WTC11 (cell line): Measurements from ENCODE around the gene SAMD1. TPM values are rescaled to one million over a fixed set of nuclear protein-coding genes. Genes with fewer than 3 reads are reported as not detected.

Experiments
- ATAC-seq: fragments of 200-7000 bp; cut with Tn5 transposase; 2 replicates; pipeline ENCODE4 v1.10.0; 2021; ENCODE audit warnings: mild to moderate bottlenecking, moderate library complexity
- CTCF ChIA-PET: fragments of 300-600 bp; sonication (Branson Sonifier 250); formaldehyde crosslinking; loops from one replicate; lab custom pipeline; 2021; ENCODE audit warnings: antibody characterized with exemption; lab: Charles Lee
- POLR2A ChIA-PET: fragments of 350-600 bp; sonication (Branson Sonifier 250); formaldehyde crosslinking; loops from one replicate; lab custom pipeline; 2021; ENCODE audit warnings: antibody characterized with exemption; lab: Charles Lee
- DNase-seq: peaks from one replicate; pipeline ENCODE4 v3.0.0; 2021; ENCODE audit warnings: low spot score
- H3K27ac Mint-ChIP-seq: 2 replicates; pipeline ENCODE4 v1.8.0; 2021; ENCODE audit warnings: mixed read lengths
- H3K27me3 Mint-ChIP-seq: 2 replicates; pipeline ENCODE4 v1.8.0; 2021; ENCODE audit warnings: low read depth, mild to moderate bottlenecking, moderate library complexity, mixed read lengths
- H3K36me3 Mint-ChIP-seq: 2 replicates; pipeline ENCODE4 v1.8.0; 2021; ENCODE audit warnings: mixed read lengths
- H3K4me1 Mint-ChIP-seq: 2 replicates; pipeline ENCODE4 v1.8.0; 2022; ENCODE audit warnings: mixed read lengths
- H3K4me3 Mint-ChIP-seq: 2 replicates; pipeline ENCODE4 v1.8.0; 2021; ENCODE audit warnings: mild to moderate bottlenecking, moderate library complexity, mixed read lengths
- H3K9me3 Mint-ChIP-seq: 2 replicates; pipeline ENCODE4 v1.8.0; 2021; ENCODE audit warnings: mixed read lengths
- ATF6 ChIP-seq: sonication (generic); formaldehyde crosslinking; IDR thresholded peaks from 2 replicates; pipeline ENCODE4 v1.8.1; 2023; ENCODE audit warnings: mild to moderate bottlenecking, missing genetic modification reagents
- CTCF ChIP-seq: fragments of 200-600 bp; IDR thresholded peaks from 2 replicates; pipeline ENCODE4 v1.8.0; 2022; ENCODE audit warnings: antibody characterized with exemption
- FOXP1 ChIP-seq: sonication (generic); formaldehyde crosslinking; IDR thresholded peaks from 2 replicates; pipeline ENCODE4 v1.8.0; 2022; ENCODE audit warnings: missing genetic modification reagents, mild to moderate bottlenecking, moderate library complexity, borderline replicate concordance
- HMGA2 ChIP-seq: fragments of 250-450 bp; sonication (Bioruptor Pico); IDR thresholded peaks from 2 replicates; pipeline ENCODE4 v1.4.0; 2021; ENCODE audit warnings: mild to moderate bottlenecking, moderate library complexity
- IRF2 ChIP-seq: sonication (generic); formaldehyde crosslinking; IDR thresholded peaks from 2 replicates; pipeline ENCODE4 v1.8.0; 2022; ENCODE audit warnings: low read depth, missing genetic modification reagents, borderline replicate concordance
- MXD4 ChIP-seq: fragments of 250-450 bp; sonication (Bioruptor Pico); IDR thresholded peaks from 2 replicates; pipeline ENCODE4 v1.8.0; 2021; ENCODE audit warnings: mild to moderate bottlenecking, moderate library complexity, borderline replicate concordance
- MYBL2 ChIP-seq: sonication (generic); formaldehyde crosslinking; IDR thresholded peaks from 2 replicates; pipeline ENCODE4 v1.8.1; 2023; ENCODE audit warnings: mild to moderate bottlenecking, moderate library complexity, missing genetic modification reagents
- PRDM15 ChIP-seq: sonication (generic); formaldehyde crosslinking; IDR thresholded peaks from 2 replicates; pipeline ENCODE4 v1.8.0; 2022; ENCODE audit warnings: missing genetic modification reagents
- ZNF219 ChIP-seq: sonication (generic); formaldehyde crosslinking; IDR thresholded peaks from 2 replicates; pipeline ENCODE4 v1.8.0; 2023; ENCODE audit warnings: missing genetic modification reagents, mild to moderate bottlenecking, borderline replicate concordance
- total RNA-seq: library from RNA; stranded (reverse); gene quantifications from 3 replicates; pipeline ENCODE4 v1.2.3, GENCODE V29; 2021
- TF ChIP-seq, protein P1 (sequence below): fragments of 250-450 bp; sonication (Bioruptor Pico); IDR thresholded peaks from 2 replicates; pipeline ENCODE4 v1.9.0; 2021; ENCODE audit warnings: mild to moderate bottlenecking

SAMD1 gene
- total RNA-seq, 1 experiment from 2014 or later = 116 TPM

DNA sequence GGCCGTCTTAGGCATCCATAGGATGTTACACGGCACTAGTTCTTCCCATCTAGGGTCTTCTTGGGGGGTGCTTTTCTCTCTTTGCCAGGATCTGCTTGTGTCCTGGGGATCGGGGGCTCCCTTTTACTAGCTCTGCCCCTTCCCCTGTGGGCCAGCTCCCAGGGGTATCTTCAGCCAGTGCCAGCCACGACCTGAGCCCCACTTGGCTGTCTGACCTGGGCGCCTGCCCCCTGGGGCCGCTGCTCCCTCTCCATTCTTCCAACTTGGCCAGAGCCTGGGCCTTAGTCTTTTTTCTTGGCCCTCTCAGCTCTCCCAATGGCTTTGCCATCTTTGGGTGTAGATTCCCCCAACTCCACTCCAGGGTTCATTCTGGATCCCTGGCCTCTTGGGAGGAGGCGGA lies 23.9 kb upstream of the SAMD1 start (continued):
- TF ChIP-seq PRDM15 (CRISPR knock-in tag) = no peak
- TF ChIP-seq HMGA2 (CRISPR knock-in tag) = no peak
- TF ChIP-seq, protein P1, sequence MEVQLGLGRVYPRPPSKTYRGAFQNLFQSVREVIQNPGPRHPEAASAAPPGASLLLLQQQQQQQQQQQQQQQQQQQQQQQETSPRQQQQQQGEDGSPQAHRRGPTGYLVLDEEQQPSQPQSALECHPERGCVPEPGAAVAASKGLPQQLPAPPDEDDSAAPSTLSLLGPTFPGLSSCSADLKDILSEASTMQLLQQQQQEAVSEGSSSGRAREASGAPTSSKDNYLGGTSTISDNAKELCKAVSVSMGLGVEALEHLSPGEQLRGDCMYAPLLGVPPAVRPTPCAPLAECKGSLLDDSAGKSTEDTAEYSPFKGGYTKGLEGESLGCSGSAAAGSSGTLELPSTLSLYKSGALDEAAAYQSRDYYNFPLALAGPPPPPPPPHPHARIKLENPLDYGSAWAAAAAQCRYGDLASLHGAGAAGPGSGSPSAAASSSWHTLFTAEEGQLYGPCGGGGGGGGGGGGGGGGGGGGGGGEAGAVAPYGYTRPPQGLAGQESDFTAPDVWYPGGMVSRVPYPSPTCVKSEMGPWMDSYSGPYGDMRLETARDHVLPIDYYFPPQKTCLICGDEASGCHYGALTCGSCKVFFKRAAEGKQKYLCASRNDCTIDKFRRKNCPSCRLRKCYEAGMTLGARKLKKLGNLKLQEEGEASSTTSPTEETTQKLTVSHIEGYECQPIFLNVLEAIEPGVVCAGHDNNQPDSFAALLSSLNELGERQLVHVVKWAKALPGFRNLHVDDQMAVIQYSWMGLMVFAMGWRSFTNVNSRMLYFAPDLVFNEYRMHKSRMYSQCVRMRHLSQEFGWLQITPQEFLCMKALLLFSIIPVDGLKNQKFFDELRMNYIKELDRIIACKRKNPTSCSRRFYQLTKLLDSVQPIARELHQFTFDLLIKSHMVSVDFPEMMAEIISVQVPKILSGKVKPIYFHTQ = no peak
- TF ChIP-seq FOXP1 (CRISPR knock-in tag) = peak; percentile 22; the same call in 1 of the 2 replicates

DNA sequence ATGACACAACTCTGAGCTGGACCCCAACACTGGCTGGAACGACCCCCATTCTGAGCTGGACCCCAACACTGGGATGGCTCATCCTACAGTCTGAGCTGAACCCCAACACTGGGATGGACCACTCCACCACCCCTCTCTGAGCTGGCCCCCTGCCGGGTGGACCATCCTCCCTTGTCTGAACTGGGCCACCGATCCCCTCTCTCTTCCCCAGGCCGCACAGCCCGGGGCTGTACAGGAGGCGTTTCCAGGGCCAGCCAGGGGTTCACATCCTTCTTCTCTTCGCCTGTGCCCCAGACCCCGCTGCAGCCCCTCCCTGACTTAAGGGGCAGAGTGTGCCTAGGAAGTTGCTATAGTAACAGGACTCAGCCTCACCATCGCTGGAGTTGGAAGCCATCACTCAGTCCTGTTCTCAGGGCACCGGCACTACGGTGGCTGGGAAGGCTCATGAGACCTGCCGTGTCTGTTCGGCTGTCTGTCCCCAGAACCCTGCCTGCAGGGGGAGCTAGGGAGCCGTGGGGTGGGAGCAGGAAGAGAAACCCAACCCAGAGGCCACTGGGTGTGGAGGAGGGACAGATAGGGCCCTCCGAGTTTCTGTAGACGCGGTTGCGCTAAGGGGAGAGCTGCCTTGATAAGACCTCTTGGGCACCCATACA lies 23.3 kb upstream of the SAMD1 start:
- DNase-seq (peak; percentile 74), ATAC-seq (no peak)
- no peak overlapping the region for H3K4me3 Mint-ChIP-seq
- H3K36me3 Mint-ChIP-seq = no peaks in the 10 kb centered on the region
- POLR2A ChIA-PET = no interaction called here
- H3K4me1 Mint-ChIP-seq = peaks cover 38% of the 10 kb centered on the region
- H3K27ac Mint-ChIP-seq = no peak overlapping the region
- TF ChIP-seq CTCF (peak; percentile 72), PRDM15 (CRISPR knock-in tag) (no peak), ZNF219 (CRISPR knock-in tag) (no peak), MXD4 (no peak), IRF2 (CRISPR knock-in tag) (no peak), MYBL2 (CRISPR knock-in tag) (no peak), ATF6 (no peak)
- TF ChIP-seq, protein P1 = no peak
- TF ChIP-seq, all 79 proteins: peak for 1
- CTCF ChIA-PET = interaction anchor here (0.5 to 3.7 kb wide), 15 partner anchors 10 to 366 kb away, joined by 3 to 19 read pairs (median 4); partner anchors contain the start of genes ASF1B and PTGER1
- 0 out of 2 replicates have a peak, but pooled peaks cover 7% of the 10 kb centered on the region for H3K27me3 Mint-ChIP-seq
- no peaks in the 10 kb centered on the region for H3K9me3 Mint-ChIP-seq
